H1 (cell line): ENCODE measurements around the gene OGN. TPM values are rescaled to one million over a fixed set of nuclear protein-coding genes. Genes with fewer than 3 reads are reported as not detected.

ENCODE experiments used
- CTCF ChIA-PET: fragments of 300-600 bp; sonication (Branson Sonifier 250); formaldehyde crosslinking; loops from one replicate; lab custom pipeline; 2021; ENCODE audit not compliant: partially characterized antibody; lab: Charles Lee
- POLR2A ChIA-PET: fragments of 300-600 bp; sonication (Branson Sonifier 250); formaldehyde crosslinking; loops from one replicate; lab custom pipeline; 2021; ENCODE audit warnings: inconsistent platforms; ENCODE audit not compliant: partially characterized antibody; lab: Charles Lee
- DNase-seq, 2 experiments: peaks; one replicate each; pipeline versions ENCODE4 v3.0.0 to v3.0.0-alpha.2; 2010 to 2022; ENCODE audit warnings: low spot score in 2 of 2, low read depth in 1 of 2, mixed read lengths in 1 of 2
- FAIRE-seq: peaks from 2 replicates; lab custom pipeline; 2011; peaks lifted over from hg19 to GRCh38; lab: Jason Lieb, UNC
- H2AFZ ChIP-seq: 2 replicates; pipeline ENCODE4 v1.8.1; 2012; ENCODE audit warnings: low read length, inconsistent platforms
- H2AK5ac ChIP-seq: 2 replicates; pipeline ENCODE4 v1.6.1; 2013; ENCODE audit warnings: low read depth, low read length
- H2BK120ac ChIP-seq: replicated peaks from 2 replicates; pipeline ENCODE3; 2013; ENCODE audit warnings: low read depth, low read length, inconsistent platforms
- H2BK12ac ChIP-seq: 2 replicates; pipeline ENCODE4 v1.6.1; 2013; ENCODE audit warnings: low read depth, low read length
- H2BK15ac ChIP-seq: 2 replicates; pipeline ENCODE4 v1.6.1; 2013; ENCODE audit warnings: low read length
- H2BK20ac ChIP-seq: 2 replicates; pipeline ENCODE4 v1.6.1; 2013; ENCODE audit warnings: low read length
- H2BK5ac ChIP-seq: 2 replicates; pipeline ENCODE4 v1.6.1; 2013; ENCODE audit warnings: low read depth, low read length
- H3K14ac ChIP-seq: 2 replicates; pipeline ENCODE4 v1.6.1; 2013; ENCODE audit warnings: inconsistent platforms; ENCODE audit not compliant: insufficient read length
- H3K18ac ChIP-seq: 2 replicates; pipeline ENCODE4 v1.6.1; 2013; ENCODE audit warnings: low read length; ENCODE audit errors: extremely low read depth
- H3K23ac ChIP-seq: 2 replicates; pipeline ENCODE4 v1.6.1; 2013; ENCODE audit warnings: inconsistent platforms; ENCODE audit not compliant: insufficient read length
- H3K23me2 ChIP-seq: 2 replicates; pipeline ENCODE4 v1.6.1; 2013; ENCODE audit warnings: low read depth, low read length
- H3K27ac ChIP-seq: 2 replicates; pipeline ENCODE4 v1.6.1; 2011; ENCODE audit warnings: low read depth, low read length, inconsistent platforms
- H3K27me3 ChIP-seq, 4 experiments: replicated peaks in 1 of 4; 1 replicate in 1 of 4; 2 replicates in 3 of 4; pipeline versions ENCODE4 v1.6.1 to v1.8.1; 2011 to 2013; ENCODE audit warnings: low read length in 3 of 4, mild to moderate bottlenecking in 3 of 4, inconsistent platforms in 2 of 4, mixed read lengths in 2 of 4, moderate library complexity in 1 of 4; ENCODE audit not compliant: control insufficient read depth in 3 of 4, insufficient read depth in 3 of 4; ENCODE audit errors: extremely low read depth in 1 of 4
- H3K36me3 ChIP-seq, 4 experiments: 2 replicates each; pipeline versions ENCODE4 v1.6.1 to v1.8.1; 2011 to 2013; ENCODE audit warnings: mild to moderate bottlenecking in 4 of 4, low read length in 3 of 4, moderate library complexity in 2 of 4, control low read depth in 1 of 4, inconsistent platforms in 1 of 4; ENCODE audit not compliant: insufficient read depth in 4 of 4, control insufficient read depth in 2 of 4
- H3K4ac ChIP-seq: replicated peaks from 2 replicates; pipeline ENCODE3; 2013; ENCODE audit warnings: low read length, low read depth, mixed read lengths, inconsistent platforms; ENCODE audit not compliant: insufficient read length
- H3K4me1 ChIP-seq, 4 experiments: replicated peaks in 1 of 4; 1 replicate in 1 of 4; 2 replicates in 3 of 4; pipeline versions ENCODE4 v1.6.1 to v1.8.1; 2011 to 2013; ENCODE audit warnings: low read length in 3 of 4, inconsistent platforms in 2 of 4, mixed read lengths in 1 of 4; ENCODE audit not compliant: insufficient read depth in 4 of 4, control insufficient read depth in 3 of 4
- H3K4me2 ChIP-seq, 2 experiments: 2 replicates each; pipeline versions ENCODE4 v1.6.1 to v1.8.1; 2011 to 2013; ENCODE audit warnings: low read depth in 2 of 2, low read length in 2 of 2, control low read depth in 1 of 2, inconsistent platforms in 1 of 2, mild to moderate bottlenecking in 1 of 2; ENCODE audit not compliant: insufficient read depth in 1 of 2
- H3K4me3 ChIP-seq, 4 experiments: fragments of 200-600, 300-600 bp in 1 of 4; sonication (generic), shearing (Covaris generic), sonication (Bioruptor Twin) in 1 of 4; 2 replicates each; pipeline versions ENCODE4 v1.5.1 to v1.8.1; 2011 to 2016; ENCODE audit warnings: low read length in 4 of 4, low read depth in 3 of 4, control low read depth in 2 of 4, inconsistent platforms in 2 of 4, mild to moderate bottlenecking in 2 of 4, mixed read lengths in 1 of 4, moderate library complexity in 1 of 4; ENCODE audit not compliant: insufficient read depth in 2 of 4; ENCODE audit errors: extremely low read depth in 1 of 4
- H3K56ac ChIP-seq: replicated peaks from 2 replicates; pipeline ENCODE3; 2013; ENCODE audit warnings: low read depth, mild to moderate bottlenecking, mixed read lengths, low read length, inconsistent platforms; ENCODE audit not compliant: insufficient read length
- H3K79me1 ChIP-seq: 2 replicates; pipeline ENCODE4 v1.6.1; 2013; ENCODE audit warnings: low read depth, low read length, control low read depth
- H3K79me2 ChIP-seq, 2 experiments: 2 replicates each; pipeline versions ENCODE4 v1.6.1 to v1.8.1; 2012 to 2013; ENCODE audit warnings: low read length in 2 of 2, mild to moderate bottlenecking in 2 of 2, inconsistent platforms in 1 of 2; ENCODE audit not compliant: insufficient read depth in 2 of 2, control insufficient read depth in 1 of 2
- H3K9ac ChIP-seq, 4 experiments: replicated peaks in 1 of 4; 1 replicate in 1 of 4; 2 replicates in 3 of 4; pipeline versions ENCODE4 v1.6.1 to v1.8.1; 2011 to 2013; ENCODE audit warnings: low read depth in 3 of 4, low read length in 3 of 4, control low read depth in 2 of 4, mild to moderate bottlenecking in 2 of 4, moderate library complexity in 2 of 4, inconsistent platforms in 1 of 4; ENCODE audit errors: extremely low read depth in 1 of 4
- H3K9me3 ChIP-seq, 2 experiments: 2 replicates each; pipeline versions ENCODE4 v1.6.1 to v1.8.1; 2012 to 2013; ENCODE audit warnings: mild to moderate bottlenecking in 2 of 2, moderate library complexity in 2 of 2, control low read depth in 1 of 2, inconsistent platforms in 1 of 2, low read depth in 1 of 2, low read length in 1 of 2, mixed read lengths in 1 of 2; ENCODE audit not compliant: insufficient read depth in 2 of 2
- H4K20me1 ChIP-seq, 2 experiments: replicated peaks in 1 of 2; 2 replicates each; pipeline versions ENCODE3 to v1.8.1; 2011 to 2013; ENCODE audit warnings: inconsistent platforms in 2 of 2, low read length in 2 of 2, mild to moderate bottlenecking in 1 of 2; ENCODE audit not compliant: insufficient read depth in 2 of 2, control insufficient read depth in 1 of 2
- H4K5ac ChIP-seq: 2 replicates; pipeline ENCODE4 v1.6.1; 2013; ENCODE audit warnings: low read length, low read depth, mixed read lengths, inconsistent platforms; ENCODE audit not compliant: insufficient read length
- H4K8ac ChIP-seq: 2 replicates; pipeline ENCODE4 v1.8.0; 2013; ENCODE audit warnings: mild to moderate bottlenecking, moderate library complexity, low read length, inconsistent platforms; ENCODE audit not compliant: insufficient read depth; ENCODE audit errors: extremely low read depth
- H4K91ac ChIP-seq: replicated peaks from 2 replicates; pipeline ENCODE3; 2013; ENCODE audit warnings: low read length, mixed read lengths, inconsistent platforms; ENCODE audit not compliant: insufficient read length
- BRCA1 ChIP-seq: IDR thresholded peaks from 2 replicates; pipeline ENCODE4 v1.6.1; 2012; ENCODE audit warnings: low read depth, low read length, improper control_type of control experiment
- POU5F1 ChIP-seq: IDR thresholded peaks from 2 replicates; pipeline ENCODE4 v1.6.1; 2011; ENCODE audit warnings: low read depth, mild to moderate bottlenecking, low read length, moderate library complexity
- WGBS, 2 experiments: shearing (Covaris generic) in 1 of 2; methylation state at CpG; one replicate each; pipeline versions ENCODE4 v1.1.6 to v1.1.7; 2013 to 2015; ENCODE audit warnings: low lambda C conversion rate in 2 of 2, mixed read lengths in 2 of 2, inconsistent platforms in 1 of 2, low coverage in 1 of 2, missing lambda C conversion rate in 1 of 2; ENCODE audit not compliant: insufficient replicate concordance in 2 of 2, insufficient coverage in 1 of 2, insufficient read length in 1 of 2; ENCODE audit errors: extremely low coverage in 1 of 2, missing lambda C conversion rate in 1 of 2; 5-methylcytosine and 5-hydroxymethylcytosine counted together
- polyA plus RNA-seq, 7 experiments: library from polyadenylated mRNA; depleted of rRNA in 3 of 7; stranded (reverse) in 5 of 7; unstranded in 2 of 7; fragments of >200 nt in 5 of 7; fragments of 200-250 nt in 2 of 7; gene quantifications; 1 replicate in 5 of 7; 2 replicates in 1 of 7; 4 replicates in 1 of 7; pipeline versions ENCODE4 v1.2.1 to v1.2.3, GENCODE V29; 2011 to 2013; ENCODE audit warnings: missing spikeins in 2 of 7, mixed read lengths in 2 of 7
- total RNA-seq: library from RNA; stranded (reverse); fragmentation: NEBNext Ultra II Directional; extraction: Animal tissue kit (Norgen Biotek cat#: 25700); gene quantifications from 2 replicates; pipeline ENCODE4 v1.2.1, GENCODE V29; 2021

The OGN gene
- total and polyA plus RNA-seq, 2 of the 8 experiments (the other 6 are each of a cell fraction or from before 2014, with no cell fraction given): not detected

DNA sequence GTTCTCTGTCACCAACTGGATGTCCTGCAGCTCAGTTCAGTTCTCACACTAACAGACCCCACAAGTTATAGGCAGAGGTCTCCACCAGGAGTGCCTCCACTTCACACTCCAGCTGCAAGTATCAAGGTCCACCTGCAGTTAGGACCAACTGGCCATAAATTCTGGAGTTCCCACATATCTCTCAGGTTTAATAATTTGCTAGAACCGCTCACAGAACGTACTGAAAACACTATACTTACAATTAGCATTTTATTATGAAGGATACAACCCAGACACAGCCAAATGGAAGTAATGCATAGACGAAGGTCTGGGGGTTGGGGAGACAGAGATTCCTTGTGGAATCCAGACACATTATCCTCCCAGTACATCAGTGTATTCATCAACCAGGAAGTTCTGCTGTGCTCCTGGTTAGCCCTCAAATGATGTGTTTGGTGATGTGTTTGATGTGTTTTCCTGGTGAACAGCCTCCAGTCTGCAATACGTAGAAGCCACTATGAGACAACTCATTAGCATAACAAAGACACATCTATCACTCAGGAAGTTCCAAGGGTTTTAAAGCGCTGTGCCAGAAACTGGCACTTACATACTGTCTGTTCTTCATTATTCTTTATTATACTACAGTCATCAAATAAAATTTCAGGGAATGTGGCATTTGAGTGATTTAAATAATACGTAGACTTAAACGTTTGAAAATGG, 25.4 kb downstream of the OGN start:
- Histone ChIP-seq H4K5ac (no peak overlapping the region), H3K14ac (no peak overlapping the region), H3K4me2 (no peak overlapping the region), H2BK120ac (no peak overlapping the region), H3K18ac (no peak overlapping the region), H2BK15ac (no peak overlapping the region), H3K23me2 (no peaks in the 10 kb centered on the region), H4K20me1 (no peaks in the 10 kb centered on the region), H3K36me3 (no peaks in the 10 kb centered on the region), H3K9me3 (no peaks in the 10 kb centered on the region), H3K4me3 (no peak overlapping the region), H2BK5ac (no peak overlapping the region), H4K8ac (no peak overlapping the region), H3K79me1 (no peaks in the 10 kb centered on the region), H3K56ac (no peak overlapping the region), H3K9ac (no peak overlapping the region), H2BK12ac (no peak overlapping the region), H3K27me3 (no peaks in the 10 kb centered on the region), H3K23ac (no peak overlapping the region), H3K4me1 (peaks cover 0 to 8% (median 3%) of the 10 kb centered on the region in 4 experiments; a peak in 3 of 7 replicates), H3K27ac (no peak overlapping the region), H2BK20ac (no peak overlapping the region), H2AK5ac (no peak overlapping the region), H2AFZ (no peak overlapping the region), H3K79me2 (no peaks in the 10 kb centered on the region), H3K4ac (no peak overlapping the region), H4K91ac (no peak overlapping the region)
- 67% methylated on average over 7 of the region's 7 CpGs; no CpG with 5 or more reads in 1 of the 2 experiments for WGBS, 2 experiments
- no peak for TF ChIP-seq BRCA1
- peak; percentile 23; the same call in 1 of the 2 replicates for TF ChIP-seq POU5F1
- no peak for FAIRE-seq
- no peak for DNase-seq
- POLR2A ChIA-PET: interaction anchor here (1.2 kb wide), 1 partner anchor 12 kb away, joined by 3 read pairs; no protein-coding TSS in a partner anchor
- CTCF ChIA-PET: no interaction called here
